Measurements from ENCODE around the gene NTNG1. TPM values are rescaled to one million over a fixed set of nuclear protein-coding genes. Genes with fewer than 3 reads are reported as not detected.

Gene NTNG1
- total and polyA plus RNA-seq, 10 of the 15 experiments (the other 5 are each of a cell fraction or from before 2014, with no cell fraction given) = 0.18 to 2.3 (median 1.1) TPM; not detected in 1

- no peaks in the 10 kb centered on the region for H3K79me2 ChIP-seq (ENCODE audit: control insufficient read depth, insufficient read depth, low read length)
- RAD21 ChIA-PET (ENCODE audit: unreplicated experiment) = interaction anchor here (2.3 kb wide), 1 partner anchor 114 kb away, joined by 9 read pairs; no protein-coding TSS in a partner anchor
- no peak for FAIRE-seq
Observed at GRCh38 chr1:107415241-107415640, 274.4 kb downstream of the NTNG1 start.

More at GRCh38 chr1:107415241-107415640, 274.4 kb downstream of the NTNG1 start:
- CTCF ChIA-PET = interaction anchor here (1.1 to 1.7 kb wide), 5 partner anchors 8 to 333 kb away, joined by 3 to 6 read pairs (median 3); no protein-coding TSS in a partner anchor
- no peaks in the 10 kb centered on the region for H3K4me1 ChIP-seq (ENCODE audit: control insufficient read depth, insufficient read depth, low read length)
- no peak overlapping the region for H3K4me3 ChIP-seq
- no TSS peak for BruUV-seq (replicated peaks)
- intact Hi-C loops (cut with micrococcal nuclease; ENCODE audit: unreplicated experiment) = no loop called here
- DNase-seq (ENCODE audit: low read depth, low spot score) (no peak), ATAC-seq (no peak)
- 58% methylated on average over 4 of the region's 4 CpGs for WGBS (ENCODE audit: insufficient coverage, insufficient replicate concordance, low lambda C conversion rate, missing lambda C conversion rate)
- SMC1A ChIA-PET (ENCODE audit: uncharacterized antibody, unreplicated experiment) = interaction anchor here (0.9 to 1.0 kb wide), 2 partner anchors 9 to 12 kb away, joined by 3 to 4 read pairs; no protein-coding TSS in a partner anchor
- H3K9me3 ChIP-seq (replicated peaks; ENCODE audit: control insufficient read depth, insufficient read depth, low read length) = no peaks in the 10 kb centered on the region
- in situ Hi-C loops (cut with MboI) = no loop called here
- POLR2A ChIA-PET = no interaction called here
- H3K27ac ChIP-seq (ENCODE audit: control insufficient read depth, insufficient read depth) = no peak overlapping the region
- no peak overlapping the region for H2AFZ ChIP-seq (ENCODE audit: control insufficient read depth, low read depth, low read length)
- no peaks in the 10 kb centered on the region for H3K36me3 ChIP-seq (ENCODE audit: control insufficient read depth in 2 of 2, insufficient read depth in 2 of 2, low read length in 1 of 2)
- no peaks in the 10 kb centered on the region for H3K27me3 ChIP-seq (replicated peaks in 1 of 2; ENCODE audit: control insufficient read depth in 2 of 2, insufficient read depth in 2 of 2, low read length in 1 of 2)
- no peaks in the 10 kb centered on the region for H4K20me1 ChIP-seq (ENCODE audit: control insufficient read depth, insufficient read depth)
- H3K9ac ChIP-seq (ENCODE audit: control insufficient read depth, insufficient read depth, low read length) = no peak overlapping the region
- TF ChIP-seq SP1 (IDR thresholded peaks at IDR 0.05; ENCODE audit: low read depth, low read length) = no peak
- TF ChIP-seq E4F1 (IDR thresholded peaks at IDR 0.05; ENCODE audit: borderline replicate concordance, partially characterized antibody) = no peak
- TF ChIP-seq CBFB (IDR thresholded peaks at IDR 0.05; ENCODE audit: low read depth) = no peak
- TF ChIP-seq REST (IDR thresholded peaks at IDR 0.05; ENCODE audit: low read depth, low read length) = no peak
- TF ChIP-seq BACH1 (IDR thresholded peaks at IDR 0.05; ENCODE audit: borderline replicate concordance) = no peak
- no peak for TF ChIP-seq ZNF217 (IDR thresholded peaks at IDR 0.05)
- no peak for TF ChIP-seq YBX1 (IDR thresholded peaks at IDR 0.05)
- no peak for TF ChIP-seq NFXL1 (IDR thresholded peaks at IDR 0.05; ENCODE audit: borderline replicate concordance)
- no peak for TF ChIP-seq TAF1 (IDR thresholded peaks at IDR 0.05; ENCODE audit: borderline replicate concordance, low read depth, low read length)
- TF ChIP-seq HDGF (IDR thresholded peaks at IDR 0.05) = no peak
- no peak for TF ChIP-seq POLR2AphosphoS5 (IDR thresholded peaks at IDR 0.05; ENCODE audit: low read length)
- no peak for TF ChIP-seq MAX (IDR thresholded peaks at IDR 0.05; ENCODE audit: low read depth, low read length)
- TF ChIP-seq IKZF2 (IDR thresholded peaks at IDR 0.05) = no peak
- TF ChIP-seq STAT1 (conservative IDR thresholded peaks at IDR 0.05) = no peak
- TF ChIP-seq SMAD1 (IDR thresholded peaks at IDR 0.05; ENCODE audit: low read depth, partially characterized antibody) = no peak
- H3K4me2 ChIP-seq (ENCODE audit: control insufficient read depth, insufficient read depth) = no peak overlapping the region
